ENCODE data around the gene ASB5. TPM values are rescaled to one million over a fixed set of nuclear protein-coding genes. Genes with fewer than 3 reads are reported as not detected.
"Not testable (repeated sequence)": the region's sequence is repeated elsewhere in the genome, so short reads cannot be mapped to it uniquely, and the experiment has no call there.

Gene ASB5
- total RNA-seq, 2 donors from 2014 or later: 2.6 to 5.0 TPM

- H3K4me1 ChIP-seq (replicated peaks): no peaks in the 10 kb centered on the region
- H3K27me3 ChIP-seq (replicated peaks; ENCODE audit: insufficient read depth): no peaks in the 10 kb centered on the region
- WGBS: 60% methylated on average over 5 of the region's 5 CpGs
- DNase-seq (ENCODE audit: low spot score): no peak
- H3K36me3 ChIP-seq: no peaks in the 10 kb centered on the region
- no peak overlapping the region for H3K4me3 ChIP-seq
- H3K9me3 ChIP-seq: no peaks in the 10 kb centered on the region
- intact Hi-C loops (cut with DNase I): no loop called here
- TF ChIP-seq, protein P1, sequence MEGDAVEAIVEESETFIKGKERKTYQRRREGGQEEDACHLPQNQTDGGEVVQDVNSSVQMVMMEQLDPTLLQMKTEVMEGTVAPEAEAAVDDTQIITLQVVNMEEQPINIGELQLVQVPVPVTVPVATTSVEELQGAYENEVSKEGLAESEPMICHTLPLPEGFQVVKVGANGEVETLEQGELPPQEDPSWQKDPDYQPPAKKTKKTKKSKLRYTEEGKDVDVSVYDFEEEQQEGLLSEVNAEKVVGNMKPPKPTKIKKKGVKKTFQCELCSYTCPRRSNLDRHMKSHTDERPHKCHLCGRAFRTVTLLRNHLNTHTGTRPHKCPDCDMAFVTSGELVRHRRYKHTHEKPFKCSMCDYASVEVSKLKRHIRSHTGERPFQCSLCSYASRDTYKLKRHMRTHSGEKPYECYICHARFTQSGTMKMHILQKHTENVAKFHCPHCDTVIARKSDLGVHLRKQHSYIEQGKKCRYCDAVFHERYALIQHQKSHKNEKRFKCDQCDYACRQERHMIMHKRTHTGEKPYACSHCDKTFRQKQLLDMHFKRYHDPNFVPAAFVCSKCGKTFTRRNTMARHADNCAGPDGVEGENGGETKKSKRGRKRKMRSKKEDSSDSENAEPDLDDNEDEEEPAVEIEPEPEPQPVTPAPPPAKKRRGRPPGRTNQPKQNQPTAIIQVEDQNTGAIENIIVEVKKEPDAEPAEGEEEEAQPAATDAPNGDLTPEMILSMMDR (IDR thresholded peaks at IDR 0.05): no peak
- TF ChIP-seq POLR2A (IDR thresholded peaks at IDR 0.05) (no peak), POLR2AphosphoS5 (IDR thresholded peaks at IDR 0.05) (no peak)
- no peak overlapping the region for H3K27ac ChIP-seq
Measured at GRCh38 chr4:176222149-176222548, 46.9 kb downstream of the ASB5 start.

DNA sequence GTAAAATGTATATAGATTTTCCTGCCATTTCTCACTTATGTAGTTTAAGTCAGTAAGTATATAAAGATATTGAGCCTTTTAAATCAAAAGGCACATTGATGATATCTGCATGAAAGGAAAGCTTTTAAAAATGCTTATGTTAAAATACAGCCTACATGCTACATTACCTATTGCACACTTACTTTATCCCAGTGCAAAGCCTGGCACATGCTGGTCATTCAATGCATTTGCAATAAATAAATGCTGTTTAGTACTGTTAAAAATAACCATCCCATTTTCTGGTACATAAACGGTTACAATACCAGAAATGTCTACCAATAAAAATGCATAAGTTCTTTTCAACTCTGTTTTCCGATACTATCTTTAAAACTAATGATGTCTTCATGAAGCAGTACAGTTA lies 51.5 kb downstream of the ASB5 start:
- no peak overlapping the region for H3K27ac ChIP-seq
- H3K4me1 ChIP-seq (replicated peaks): no peaks in the 10 kb centered on the region
- H3K9me3 ChIP-seq: no peaks in the 10 kb centered on the region
- intact Hi-C loops (cut with DNase I): no loop called here
- DNase-seq (ENCODE audit: low spot score): no peak
- WGBS: 48% methylated on average over 2 of the region's 2 CpGs
- H3K27me3 ChIP-seq (replicated peaks; ENCODE audit: insufficient read depth): no peaks in the 10 kb centered on the region
- TF ChIP-seq POLR2AphosphoS5 (IDR thresholded peaks at IDR 0.05) (no peak), POLR2A (IDR thresholded peaks at IDR 0.05) (no peak)
- TF ChIP-seq, protein P1 (IDR thresholded peaks at IDR 0.05): no peak
- no peak overlapping the region for H3K4me3 ChIP-seq
- H3K36me3 ChIP-seq: no peaks in the 10 kb centered on the region

GRCh38 chr4:176212351-176212750 lies 56.7 kb downstream of the ASB5 start:
- H3K36me3 ChIP-seq; H3K27ac ChIP-seq; intact Hi-C loops (cut with DNase I); DNase-seq (ENCODE audit: low spot score); H3K9me3 ChIP-seq; H3K4me3 ChIP-seq; H3K27me3 ChIP-seq (replicated peaks; ENCODE audit: insufficient read depth); H3K4me1 ChIP-seq (replicated peaks): not testable (repeated sequence)
- WGBS: 64% methylated on average over 3 of the region's 3 CpGs

DNA sequence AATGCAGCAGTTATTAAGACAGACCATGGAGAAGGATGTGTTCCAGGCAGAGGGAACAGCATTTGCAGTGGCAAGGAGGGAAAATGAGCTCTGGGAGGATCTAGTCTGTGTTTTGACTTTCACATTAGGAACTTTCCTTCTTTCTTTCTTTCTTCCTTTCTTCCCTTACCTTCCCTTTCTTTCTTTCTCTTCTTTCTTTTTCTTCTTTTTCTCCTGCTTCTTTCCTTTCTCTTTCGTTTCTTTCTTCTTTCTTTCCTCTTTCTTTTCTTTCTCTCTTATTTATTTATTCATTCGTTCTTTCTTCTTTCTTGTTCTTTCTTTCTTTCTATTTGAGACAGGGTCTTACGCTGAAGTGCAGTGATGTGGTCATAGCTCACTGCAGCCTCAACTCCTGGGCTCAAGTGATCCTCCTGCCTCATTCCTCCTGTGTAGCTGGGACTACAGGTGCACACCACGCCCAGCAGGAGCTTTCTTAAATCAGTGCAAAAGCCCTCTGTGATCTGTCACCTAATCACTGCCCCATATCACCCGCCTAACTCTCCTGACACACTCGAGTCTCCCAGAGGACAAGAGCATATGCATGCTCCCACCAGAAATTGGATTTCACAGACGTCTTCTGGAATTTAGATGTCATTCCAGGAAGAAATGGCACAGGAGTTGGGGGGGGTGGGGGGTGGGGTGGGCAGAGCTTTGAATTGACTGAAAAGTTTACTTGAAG lies 58.3 kb downstream of the ASB5 start:
- Histone ChIP-seq H3K27ac (no peak overlapping the region), H3K9me3 (no peaks in the 10 kb centered on the region), H3K4me1 (replicated peaks) (no peaks in the 10 kb centered on the region), H3K4me3 (no peak overlapping the region), H3K36me3 (no peaks in the 10 kb centered on the region), H3K27me3 (replicated peaks; ENCODE audit: insufficient read depth) (no peaks in the 10 kb centered on the region)
- TF ChIP-seq, protein P1 (IDR thresholded peaks at IDR 0.05): no peak
- TF ChIP-seq POLR2AphosphoS5 (IDR thresholded peaks at IDR 0.05): no peak
- no peak for DNase-seq (ENCODE audit: low spot score)
- intact Hi-C loops (cut with DNase I): no loop called here
- 83% methylated on average over 7 of the region's 7 CpGs for WGBS

DNA sequence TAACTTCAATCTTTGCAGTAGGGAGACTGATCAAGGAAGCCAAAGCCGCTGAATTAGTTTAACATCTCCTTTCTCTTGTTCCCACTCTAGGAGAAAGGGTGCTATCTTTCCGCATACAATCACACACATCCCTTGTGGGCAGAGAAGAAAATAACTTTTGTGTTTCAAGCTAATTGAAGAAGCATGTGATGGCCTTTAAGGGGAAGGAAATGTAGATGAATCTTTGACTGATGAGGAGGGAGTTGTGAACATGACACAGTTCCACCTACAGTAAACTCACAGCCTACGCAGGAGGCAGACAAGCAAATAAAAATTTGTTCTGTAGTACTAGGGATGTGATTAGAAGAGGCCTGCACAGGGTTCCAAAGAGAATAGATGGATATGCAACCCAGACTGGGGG lies 58.9 kb downstream of the ASB5 start:
- WGBS: 88% methylated on average over 3 of the region's 3 CpGs
- intact Hi-C loops (cut with DNase I): no loop called here
- TF ChIP-seq POLR2A (IDR thresholded peaks at IDR 0.05) (no peak), POLR2AphosphoS5 (IDR thresholded peaks at IDR 0.05) (no peak)
- TF ChIP-seq, protein P1 (IDR thresholded peaks at IDR 0.05): no peak

More for the DNA sequence above, 58.9 kb downstream of the ASB5 start:
- no peak overlapping the region for H3K27ac ChIP-seq
- no peaks in the 10 kb centered on the region for H3K4me1 ChIP-seq (replicated peaks)
- no peak for DNase-seq (ENCODE audit: low spot score)
- no peak overlapping the region for H3K4me3 ChIP-seq
- no peaks in the 10 kb centered on the region for H3K36me3 ChIP-seq
- no peaks in the 10 kb centered on the region for H3K9me3 ChIP-seq
- H3K27me3 ChIP-seq (replicated peaks; ENCODE audit: insufficient read depth): no peaks in the 10 kb centered on the region

All from prostate gland (tissue), 2 donors.